Large intestine (tissue), 3 donors: ENCODE results near the gene IL36B. TPM values are rescaled to one million over a fixed set of nuclear protein-coding genes. Genes with fewer than 3 reads are reported as not detected.

Experiments
- DNase-seq, 2 donors: peaks; one replicate each; pipeline versions ENCODE4 v3.0.0 to v3.0.0-alpha.2; 2013
- H3K27ac ChIP-seq: one replicate; pipeline ENCODE4 v1.5.1; 2013; ENCODE audit warnings: low read length
- H3K27me3 ChIP-seq: 2 replicates; pipeline ENCODE4 v1.6.1; 2013; ENCODE audit warnings: low read length; ENCODE audit not compliant: control insufficient read depth, insufficient read depth
- H3K36me3 ChIP-seq: 2 replicates; pipeline ENCODE4 v1.6.1; 2013; ENCODE audit warnings: low read length; ENCODE audit not compliant: control insufficient read depth, insufficient read depth
- H3K4me1 ChIP-seq: one replicate; pipeline ENCODE4 v1.6.1; 2013; ENCODE audit warnings: low read length; ENCODE audit not compliant: control insufficient read depth, insufficient read depth
- H3K4me3 ChIP-seq: one replicate; pipeline ENCODE4 v1.5.1; 2013; ENCODE audit warnings: low read length
- H3K9me3 ChIP-seq: one replicate; pipeline ENCODE4 v1.6.1; 2013; ENCODE audit warnings: mild to moderate bottlenecking, low read depth, low read length, moderate library complexity; ENCODE audit not compliant: control insufficient read depth
- WGBS: methylation state at CpG from one replicate; pipeline ENCODE4 v1.1.5; 2013; ENCODE audit warnings: low lambda C conversion rate; ENCODE audit not compliant: insufficient coverage; 5-methylcytosine and 5-hydroxymethylcytosine counted together
- polyA plus RNA-seq: library from polyadenylated mRNA; unstranded; fragments of 120-200 nt; gene quantifications from one replicate; pipeline ENCODE4 v1.2.1, GENCODE V29; 2013

The IL36B gene
- polyA plus RNA-seq, 1 donor = not detected

DNA sequence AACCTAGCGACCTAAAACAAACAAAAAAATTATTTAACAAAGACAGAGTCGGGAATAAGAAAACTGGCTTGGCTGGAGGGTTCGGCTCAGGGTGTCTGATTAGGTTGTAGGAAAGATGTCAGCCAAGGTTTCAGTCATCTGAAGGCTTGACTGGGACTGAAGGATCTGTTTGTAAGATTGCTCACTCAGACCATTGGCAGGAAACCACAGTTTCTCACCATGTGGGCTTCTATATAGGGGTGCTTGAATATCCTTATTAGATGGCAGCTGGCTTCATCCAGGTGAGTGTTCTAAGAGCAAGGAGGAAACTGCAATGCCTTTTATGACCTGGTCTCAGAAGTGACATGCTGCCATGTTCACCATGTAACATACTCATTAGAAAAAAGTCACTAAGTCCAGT is 999 bp upstream of the IL36B start:
- H3K36me3 ChIP-seq = no peaks in the 10 kb centered on the region
- 80% methylated on average over 1 of the region's 3 CpGs for WGBS
- no peaks in the 10 kb centered on the region for H3K27me3 ChIP-seq
- H3K9me3 ChIP-seq = peaks cover 8% of the 10 kb centered on the region
- H3K27ac ChIP-seq = peak overlapping the region; percentile 86
- DNase-seq = peak in 1 of 2 donors; percentile 4
- H3K4me3 ChIP-seq = no peak overlapping the region
- peaks cover 14% of the 10 kb centered on the region for H3K4me1 ChIP-seq

DNA sequence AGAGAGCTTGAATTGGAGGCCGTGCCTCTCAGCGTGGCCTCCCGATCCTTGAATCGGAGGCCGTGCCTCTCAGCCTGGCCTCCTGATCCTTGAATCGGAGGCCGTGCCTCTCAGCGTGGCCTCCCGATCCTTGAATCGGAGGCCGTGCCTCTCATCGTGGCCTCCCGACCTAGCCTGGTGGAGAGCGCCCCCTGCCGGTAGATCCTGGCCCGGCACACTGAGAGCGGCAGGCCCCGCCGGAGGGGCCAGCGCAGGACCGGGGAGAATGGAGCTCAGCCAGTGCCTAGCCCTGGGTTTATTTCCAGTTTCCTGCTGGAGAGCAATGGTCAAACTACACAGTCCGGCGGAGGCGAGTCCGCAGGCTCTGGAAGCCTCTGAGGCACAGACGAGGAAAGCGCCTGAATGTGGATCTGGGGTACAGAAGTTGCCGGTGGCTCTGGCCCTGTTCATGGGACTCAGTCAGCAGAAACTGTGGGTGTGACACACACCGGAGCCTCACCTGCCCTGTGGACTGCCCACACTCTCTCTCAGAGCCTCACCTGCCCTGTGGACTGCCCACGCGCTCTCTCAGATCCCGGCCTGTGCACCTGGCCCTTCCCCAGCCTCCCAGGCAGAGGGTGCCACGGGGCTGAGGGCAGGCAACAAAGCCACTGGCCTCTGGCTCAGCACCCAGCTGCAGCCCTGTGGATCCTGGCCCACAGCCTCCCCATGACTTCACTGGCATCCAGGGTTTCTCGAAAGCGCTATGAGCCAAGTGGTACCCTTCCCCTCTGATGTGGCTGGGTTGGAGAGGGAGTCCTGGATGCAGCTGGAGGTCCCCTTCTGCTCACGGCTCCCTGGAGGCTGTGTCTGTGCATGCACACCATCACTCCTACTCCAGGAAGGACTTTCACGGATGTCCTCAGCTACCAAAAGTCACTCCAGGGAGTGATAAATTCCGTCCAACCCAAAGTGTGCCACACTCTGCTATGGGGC is 1.5 kb downstream of the IL36B start:
- peak in 1 of 2 donors; percentile 9 for DNase-seq
- WGBS = no CpG with 5 or more reads among the region's 38 CpGs
- Histone ChIP-seq H3K27ac (no peak overlapping the region), H3K9me3 (peaks cover 8% of the 10 kb centered on the region), H3K4me3 (no peak overlapping the region), H3K27me3 (no peaks in the 10 kb centered on the region), H3K36me3 (no peaks in the 10 kb centered on the region), H3K4me1 (peaks cover 11% of the 10 kb centered on the region)

DNA sequence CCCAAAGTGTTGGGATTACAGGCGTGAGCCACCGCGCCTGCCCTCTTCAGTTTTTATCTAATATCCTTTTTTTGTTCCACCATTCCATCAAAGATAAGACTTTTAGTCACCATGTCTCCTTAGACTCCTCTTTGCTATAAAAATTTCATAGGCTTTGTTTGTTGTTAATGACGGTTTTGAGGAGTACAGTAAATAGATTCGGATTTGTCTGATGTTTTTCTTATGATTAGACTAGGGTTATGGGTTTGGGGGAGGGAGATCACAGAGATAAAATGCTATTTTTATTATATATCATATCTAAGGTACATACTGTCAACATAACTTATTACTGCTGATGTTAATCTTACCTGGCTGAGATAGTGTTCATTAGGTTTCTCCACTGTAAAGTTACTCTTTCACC is 6.2 kb downstream of the IL36B start:
- Histone ChIP-seq H3K27me3 (no peaks in the 10 kb centered on the region), H3K4me3 (no peak overlapping the region), H3K27ac (no peak overlapping the region), H3K9me3 (peaks cover 5% of the 10 kb centered on the region), H3K36me3 (no peaks in the 10 kb centered on the region), H3K4me1 (no peaks in the 10 kb centered on the region)
- no CpG with 5 or more reads among the region's 5 CpGs for WGBS
- DNase-seq = no peak

DNA sequence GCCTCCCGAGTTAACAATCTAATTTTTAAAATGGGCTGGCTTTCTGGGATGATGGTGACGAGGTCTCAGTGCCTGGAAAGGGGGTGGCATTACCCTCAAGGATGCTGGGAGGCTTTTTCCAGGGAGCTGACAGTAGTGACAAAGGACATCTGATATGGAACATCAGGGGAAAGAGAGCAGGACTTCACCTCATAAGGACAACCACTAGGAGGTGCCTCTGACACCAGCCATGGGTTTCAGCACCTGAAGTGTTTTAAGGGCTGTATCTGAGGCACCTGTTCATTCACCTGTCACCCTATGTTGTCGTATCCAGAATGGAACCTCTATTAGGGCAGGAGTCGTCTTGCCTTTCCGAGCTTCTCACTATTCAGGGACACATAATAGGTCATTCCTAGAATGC is 10.8 kb downstream of the IL36B start:
- Histone ChIP-seq H3K4me3 (no peak overlapping the region), H3K27ac (no peak overlapping the region), H3K27me3 (no peaks in the 10 kb centered on the region), H3K4me1 (peaks cover 3% of the 10 kb centered on the region), H3K36me3 (no peaks in the 10 kb centered on the region), H3K9me3 (no peaks in the 10 kb centered on the region)
- WGBS = no CpG with 5 or more reads among the region's 5 CpGs
- DNase-seq = peak in 1 of 2 donors; percentile 16

GRCh38 chr2:113039719-113040118 is 12.9 kb downstream of the IL36B start:
- Histone ChIP-seq H3K4me3 (no peak overlapping the region), H3K27ac (no peak overlapping the region), H3K27me3 (no peaks in the 10 kb centered on the region), H3K9me3 (no peaks in the 10 kb centered on the region), H3K4me1 (peaks cover 3% of the 10 kb centered on the region), H3K36me3 (no peaks in the 10 kb centered on the region)
- 63% methylated on average over 1 of the region's 5 CpGs for WGBS
- DNase-seq = no peak

GRCh38 chr2:113039158-113039557 is 13.5 kb downstream of the IL36B start:
- WGBS = no CpG with 5 or more reads among the region's 2 CpGs
- Histone ChIP-seq H3K9me3 (no peaks in the 10 kb centered on the region), H3K36me3 (no peaks in the 10 kb centered on the region), H3K27me3 (no peaks in the 10 kb centered on the region), H3K4me3 (no peak overlapping the region), H3K4me1 (peaks cover 3% of the 10 kb centered on the region), H3K27ac (no peak overlapping the region)
- DNase-seq = peak in 1 of 2 donors; percentile 28

GRCh38 chr2:113038291-113038690 is 14.4 kb downstream of the IL36B start:
- H3K27ac ChIP-seq = no peak overlapping the region
- no CpG with 5 or more reads among the region's 3 CpGs for WGBS

DNA sequence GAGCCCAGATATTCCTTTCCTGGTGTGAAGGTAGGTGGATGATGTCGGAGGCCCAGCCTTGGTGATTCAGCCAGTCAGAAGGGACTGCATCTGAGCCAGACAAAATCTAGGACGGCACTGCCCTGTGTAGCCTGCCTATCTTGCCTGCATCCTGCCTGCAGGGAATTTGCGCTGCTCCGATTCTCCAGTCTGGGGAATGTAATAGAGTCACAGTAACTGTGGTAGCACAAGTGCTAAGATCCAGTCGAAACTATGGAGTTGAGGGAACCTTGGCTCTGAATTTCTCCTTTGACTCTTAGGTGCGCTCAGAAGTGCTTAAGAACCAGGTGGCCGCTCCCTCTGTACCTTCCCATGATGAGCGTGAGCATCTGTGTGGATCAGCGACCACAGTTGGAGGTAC is 15.9 kb downstream of the IL36B start:
- Histone ChIP-seq H3K27me3 (peaks cover 4% of the 10 kb centered on the region), H3K36me3 (no peaks in the 10 kb centered on the region), H3K4me3 (no peak overlapping the region), H3K4me1 (peaks cover 3% of the 10 kb centered on the region), H3K27ac (no peak overlapping the region), H3K9me3 (no peaks in the 10 kb centered on the region)
- no peak for DNase-seq
- no CpG with 5 or more reads among the region's 9 CpGs for WGBS

More at GRCh38 chr2:113038291-113038690, 14.4 kb downstream of the IL36B start:
- Histone ChIP-seq H3K36me3 (no peaks in the 10 kb centered on the region), H3K4me3 (no peak overlapping the region), H3K9me3 (no peaks in the 10 kb centered on the region), H3K27me3 (peaks cover 2% of the 10 kb centered on the region), H3K4me1 (peaks cover 3% of the 10 kb centered on the region)
- no peak for DNase-seq

DNA sequence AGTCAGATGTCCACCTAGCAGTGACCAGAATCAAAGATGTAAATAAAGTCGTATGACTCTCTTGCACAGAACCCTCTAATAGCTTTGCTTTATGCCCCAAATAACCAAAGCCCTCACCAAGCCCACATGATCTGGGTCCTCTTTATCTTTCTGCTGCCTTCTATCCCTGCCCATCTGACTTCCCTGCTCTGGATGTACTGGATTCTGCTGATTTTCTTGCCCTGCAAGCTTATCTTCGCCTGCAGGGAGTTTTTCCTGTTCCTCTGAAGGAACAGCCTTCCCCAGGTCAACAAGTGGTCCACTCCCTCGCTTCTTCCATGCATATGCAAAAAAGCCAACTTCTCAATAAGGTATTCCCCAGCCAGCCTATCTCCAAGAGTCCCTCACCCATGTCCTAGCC is 18.7 kb downstream of the IL36B start:
- H3K4me1 ChIP-seq = no peaks in the 10 kb centered on the region
- no peak overlapping the region for H3K27ac ChIP-seq
- no peaks in the 10 kb centered on the region for H3K9me3 ChIP-seq
- no peaks in the 10 kb centered on the region for H3K36me3 ChIP-seq
- DNase-seq = no peak
- H3K4me3 ChIP-seq = no peak overlapping the region
- H3K27me3 ChIP-seq = peaks cover 16% of the 10 kb centered on the region
- 40% methylated on average over 1 of the region's 3 CpGs for WGBS

- no CpG with 5 or more reads among the region's 1 CpG for WGBS
- no peaks in the 10 kb centered on the region for H3K36me3 ChIP-seq
- H3K4me1 ChIP-seq = no peaks in the 10 kb centered on the region
- peaks cover 27% of the 10 kb centered on the region for H3K27me3 ChIP-seq
- DNase-seq = no peak
- no peak overlapping the region for H3K27ac ChIP-seq
- no peaks in the 10 kb centered on the region for H3K9me3 ChIP-seq
- H3K4me3 ChIP-seq = no peak overlapping the region
These were observed 19.9 kb downstream of the IL36B start for GRCh38 chr2:113032737-113033136.
